SK-N-SH treated with all-trans-retinoic acid at 6 μM for 48 hours (cell line): ENCODE results near the gene CBX7.

Source experiments
- ARNTL ChIP-seq: fragments of 450-650 bp; formaldehyde crosslinking; IDR thresholded peaks from 2 replicates; pipeline ENCODE4 v1.5.0; 2020; ENCODE audit warnings: low read depth, mild to moderate bottlenecking, moderate library complexity, borderline replicate concordance
- CSDC2 ChIP-seq: fragments of 250-450 bp; sonication (Bioruptor Pico); IDR thresholded peaks from 2 replicates; pipeline ENCODE4 v1.5.0; 2020; ENCODE audit warnings: mild to moderate bottlenecking, moderate library complexity
- ESRRG ChIP-seq: fragments of 250-450 bp; sonication (Bioruptor Pico); IDR thresholded peaks from 2 replicates; pipeline ENCODE4 v1.6.1; 2021; ENCODE audit warnings: mild to moderate bottlenecking
- ZFP3 ChIP-seq: fragments of 250-450 bp; sonication (Bioruptor Pico); IDR thresholded peaks from 2 replicates; pipeline ENCODE4 v1.5.0; 2020; ENCODE audit warnings: mild to moderate bottlenecking, moderate library complexity

DNA sequence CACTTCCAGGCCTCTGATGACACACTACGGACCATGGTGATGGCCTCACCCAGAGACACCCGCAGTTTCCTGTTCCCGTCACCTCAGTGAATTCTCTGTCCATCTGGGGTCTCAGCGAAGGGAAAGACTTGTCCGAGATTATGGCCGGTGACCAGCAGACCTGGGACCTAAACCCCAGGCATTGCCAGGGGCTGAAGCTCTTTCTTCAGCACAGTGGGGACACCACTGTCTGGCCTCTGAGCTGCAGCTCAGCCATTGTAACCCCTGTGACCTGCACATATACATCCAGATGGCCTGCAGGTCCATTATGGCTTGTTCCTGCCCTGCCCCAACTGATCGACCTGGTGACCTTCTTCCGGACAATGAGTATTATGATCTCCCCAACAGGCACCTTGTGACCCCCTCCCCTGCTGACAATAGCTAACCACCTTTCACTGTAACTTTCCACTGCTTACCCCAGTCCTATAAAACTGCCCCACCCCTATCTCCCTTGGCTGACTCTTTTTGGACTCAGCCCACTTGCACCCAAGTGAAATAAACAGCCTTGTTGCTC lies 22.3 kb downstream of the CBX7 start:
- no peak for TF ChIP-seq ZFP3 (CRISPR knock-in tag)
- no peak for TF ChIP-seq ARNTL
- no peak for TF ChIP-seq CSDC2 (CRISPR knock-in tag)
- TF ChIP-seq ESRRG, result no peak
